ENCODE measurements around the gene SPRR1A.
"Not testable (repeated sequence)": the region's sequence is repeated elsewhere in the genome, so short reads cannot be mapped to it uniquely, and the experiment has no call there.

Gene SPRR1A

DNA sequence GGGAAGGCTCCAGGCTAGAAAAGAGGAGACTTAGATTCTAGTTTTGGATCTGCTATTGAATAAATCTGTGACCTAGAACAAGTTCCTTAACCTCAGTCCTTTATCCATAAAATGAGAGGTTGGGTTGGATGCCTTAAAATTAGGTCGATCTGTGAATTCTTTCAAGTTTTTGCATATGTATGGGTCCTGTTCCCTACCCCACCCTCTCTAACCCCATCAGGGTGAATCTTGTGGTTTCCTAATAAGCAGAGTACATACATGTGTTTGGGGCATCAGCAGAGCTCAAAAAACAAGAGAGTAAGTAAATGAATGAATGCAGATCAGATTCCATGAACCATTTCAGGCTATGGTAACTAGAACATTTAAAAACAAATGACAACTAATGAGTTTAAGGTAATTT is 7.2 kb upstream of the SPRR1A start:
- DNase-seq = no peak

DNA sequence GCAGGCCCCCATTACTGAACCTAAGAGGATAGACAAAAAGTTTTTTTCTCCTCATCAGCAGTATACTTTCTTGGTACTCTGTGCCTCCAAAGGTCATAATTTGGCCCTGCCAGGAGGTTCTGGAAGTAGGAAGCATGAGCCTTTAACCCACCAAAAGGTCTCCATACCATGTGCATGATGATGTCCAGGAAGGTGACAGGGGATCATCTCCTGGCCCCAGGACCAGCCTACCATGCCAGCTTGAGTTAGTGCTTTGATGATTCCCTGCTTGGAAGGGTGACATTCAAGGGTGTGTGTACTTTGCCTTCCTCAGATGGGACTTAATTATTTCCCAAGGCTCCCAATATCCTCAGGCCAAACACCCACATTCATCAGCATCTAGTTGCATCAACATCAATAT is 6.3 kb upstream of the SPRR1A start:
- DNase-seq = no peak

DNA sequence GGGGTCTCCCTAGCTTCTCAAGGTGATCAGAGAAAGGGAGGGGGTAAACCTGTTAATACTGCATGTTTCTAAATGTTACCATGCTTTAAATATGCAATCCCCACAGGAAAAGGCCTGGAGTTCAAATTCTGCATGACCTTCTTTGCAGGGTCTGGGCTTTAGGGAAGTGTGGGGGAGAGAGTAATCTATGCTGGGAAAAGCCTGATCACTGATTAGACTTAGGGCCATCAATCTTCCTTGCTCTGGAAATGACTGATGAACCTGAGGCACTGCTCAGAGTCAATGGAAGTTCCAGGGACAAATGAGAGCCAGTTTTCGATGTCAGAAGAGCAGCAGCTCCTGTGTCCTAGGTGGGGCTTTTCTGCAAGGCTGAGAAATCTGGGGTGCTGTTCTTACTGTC is 3.2 kb upstream of the SPRR1A start:
- DNase-seq = no peak

DNA sequence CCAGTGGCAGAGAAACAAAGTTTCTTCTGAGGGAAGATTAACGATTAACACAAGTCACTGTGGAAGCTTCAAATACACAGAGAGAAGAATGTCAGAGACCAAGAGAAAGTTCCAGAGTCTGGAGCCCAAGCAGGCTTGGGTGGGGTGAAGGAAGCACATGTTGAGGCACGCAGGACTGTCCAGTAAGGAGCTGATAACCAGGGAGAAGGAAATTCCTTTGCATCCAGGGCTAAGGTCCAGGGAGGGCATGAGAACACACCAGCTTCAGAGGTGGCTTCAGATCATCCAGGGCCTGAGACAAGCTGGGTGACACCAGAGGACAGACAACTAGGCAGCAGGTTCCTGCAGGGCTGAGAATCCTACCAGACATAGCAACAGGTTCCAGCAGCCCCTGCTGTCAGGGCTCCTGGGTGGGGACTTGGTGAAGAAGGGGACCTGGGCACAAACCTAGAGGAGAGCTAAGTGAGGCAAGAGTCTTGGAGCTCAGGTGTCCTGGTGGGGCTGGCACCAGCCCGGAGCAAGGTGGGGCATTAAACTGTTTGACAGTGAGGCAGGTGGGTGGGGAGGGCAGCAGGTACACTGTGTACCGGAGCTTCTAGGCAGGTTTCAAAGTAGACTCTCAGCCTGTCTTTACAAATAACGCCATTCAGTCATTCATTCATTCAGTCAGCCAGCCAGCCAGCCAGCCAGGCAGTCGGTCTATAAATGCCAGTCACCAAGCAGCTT is 2.6 kb upstream of the SPRR1A start:
- DNase-seq = no peak

DNA sequence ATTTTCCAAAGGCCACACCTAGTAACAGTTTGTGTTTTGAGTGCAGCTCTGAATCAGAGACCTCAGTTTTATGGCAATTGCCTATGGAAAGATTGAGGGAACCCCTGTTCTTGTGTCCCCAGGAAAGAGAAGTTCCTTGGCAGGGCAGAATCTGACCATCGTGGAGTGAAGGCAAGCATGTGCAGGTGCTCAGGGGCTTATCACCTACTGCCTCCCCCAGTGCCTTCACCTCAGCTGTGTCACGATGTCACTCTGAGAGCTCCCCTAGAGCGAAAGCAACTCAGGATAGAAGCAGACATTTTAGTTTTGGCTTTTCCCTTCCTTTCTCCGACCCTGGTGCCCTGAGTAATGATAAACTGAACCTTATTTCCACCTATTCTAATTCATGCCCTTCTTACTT is 1.8 kb upstream of the SPRR1A start:
- no peak for DNase-seq

DNA sequence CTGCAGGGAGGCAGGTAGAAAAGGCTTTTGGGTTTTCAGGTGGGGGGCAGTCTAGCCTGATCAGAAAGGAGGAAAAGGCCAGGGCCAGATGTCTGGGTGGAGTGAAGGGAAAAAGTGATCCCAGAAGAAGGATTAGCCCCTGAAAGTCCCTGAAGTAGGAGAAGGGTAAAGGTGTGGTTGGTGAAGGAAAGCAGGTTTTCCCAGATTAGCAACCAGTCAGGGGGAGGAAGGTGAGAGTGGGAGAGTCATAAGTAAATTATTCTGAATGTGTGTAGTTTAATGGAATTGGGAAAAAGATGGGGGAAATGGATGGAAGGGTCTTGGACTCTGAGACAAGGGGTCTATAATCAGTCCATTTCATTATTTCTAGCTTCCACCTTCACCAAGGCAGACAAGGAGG is 647 bp upstream of the SPRR1A start:
- DNase-seq = no peak

DNA sequence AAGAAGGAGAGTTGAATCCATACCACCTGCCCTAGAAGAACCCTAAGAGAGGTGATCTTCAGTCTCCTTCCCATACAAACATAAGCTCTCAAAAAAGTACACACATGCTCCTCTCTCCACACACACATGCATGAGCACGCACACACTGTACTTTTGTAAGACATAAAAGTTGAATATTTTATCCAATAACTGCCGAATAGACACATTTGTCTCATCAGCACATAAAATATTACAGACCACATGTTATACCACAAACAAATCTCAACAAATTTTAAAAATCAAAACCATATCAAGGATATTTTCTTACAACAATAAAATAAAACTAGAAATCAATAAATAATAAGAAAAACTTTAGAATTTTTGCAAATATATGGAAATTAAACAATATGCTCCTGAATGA is 2.7 kb downstream of the SPRR1A start:
- no peak for DNase-seq

DNA sequence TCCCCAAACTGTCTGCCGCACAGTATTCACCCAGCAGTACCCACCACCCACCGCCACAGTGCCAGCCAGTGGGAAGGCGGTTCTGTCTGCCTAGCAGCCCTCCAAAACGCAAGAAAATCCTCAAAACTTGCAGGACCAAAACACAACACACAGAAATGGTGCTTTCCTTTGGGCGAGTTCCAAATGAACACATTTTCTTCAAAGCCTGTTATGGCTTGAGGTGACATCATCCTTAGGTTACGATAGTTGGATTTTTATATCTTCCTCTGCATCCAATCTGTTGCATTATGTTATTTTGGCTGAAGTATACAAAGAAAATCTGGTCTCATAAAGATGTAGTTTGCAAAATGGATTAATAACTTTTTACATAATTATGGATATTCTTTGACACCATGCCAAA is 9.3 kb downstream of the SPRR1A start:
- DNase-seq = no peak

DNA sequence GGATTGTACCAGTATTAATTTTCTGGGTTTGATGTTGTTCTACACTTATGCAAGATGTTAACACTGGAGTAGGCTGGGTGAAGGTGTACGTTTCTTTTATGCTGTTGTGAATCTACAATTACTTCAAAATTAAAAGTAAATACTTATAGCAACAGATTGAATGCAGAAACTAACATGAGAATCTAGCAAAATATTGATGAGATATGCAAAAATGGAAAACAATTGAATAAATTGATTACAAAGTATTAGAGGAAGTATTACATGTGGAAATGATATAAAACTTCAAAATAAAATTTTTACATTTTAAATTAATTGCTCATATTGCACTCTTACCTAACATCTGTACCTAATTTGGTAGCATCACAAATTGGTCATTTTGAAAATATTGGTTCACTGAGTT is 12.0 kb downstream of the SPRR1A start:
- DNase-seq = no peak

DNA sequence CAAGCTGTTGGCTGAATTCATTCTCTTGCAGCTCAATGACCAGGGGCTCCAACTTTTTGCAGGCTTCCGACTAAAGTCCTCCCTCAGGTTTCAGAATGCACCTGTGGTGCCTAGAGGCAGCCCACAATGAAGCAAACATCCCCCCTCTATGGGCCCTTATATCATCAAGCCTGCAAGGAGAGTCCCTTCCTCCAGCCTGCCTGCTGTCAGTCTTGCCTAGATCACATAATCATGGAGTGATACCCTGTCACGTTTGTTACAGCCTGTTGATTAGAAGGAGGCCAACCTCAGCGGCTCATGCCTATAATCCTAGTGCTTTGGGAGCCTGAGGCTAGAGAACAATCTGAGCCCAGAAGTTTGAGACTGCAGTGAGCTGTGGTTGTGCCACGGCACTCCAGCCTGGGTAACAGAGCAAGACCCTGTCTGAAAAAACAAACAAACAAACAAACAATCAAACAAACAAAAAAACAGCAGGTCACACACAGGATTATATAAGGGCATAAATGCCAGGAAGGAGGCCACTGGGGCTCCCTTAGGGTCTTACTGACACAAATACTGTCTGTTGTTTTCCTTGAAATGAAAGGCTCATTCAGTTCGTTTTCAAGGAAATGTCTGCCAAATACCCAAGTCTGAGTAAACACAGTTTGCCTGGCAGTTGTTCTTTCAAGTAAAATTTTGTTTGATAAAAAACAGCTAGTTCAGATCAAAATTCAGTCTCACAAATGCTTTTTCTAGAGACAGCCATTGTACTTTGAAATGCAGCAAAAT is 12.9 kb downstream of the SPRR1A start:
- no peak for DNase-seq

DNA sequence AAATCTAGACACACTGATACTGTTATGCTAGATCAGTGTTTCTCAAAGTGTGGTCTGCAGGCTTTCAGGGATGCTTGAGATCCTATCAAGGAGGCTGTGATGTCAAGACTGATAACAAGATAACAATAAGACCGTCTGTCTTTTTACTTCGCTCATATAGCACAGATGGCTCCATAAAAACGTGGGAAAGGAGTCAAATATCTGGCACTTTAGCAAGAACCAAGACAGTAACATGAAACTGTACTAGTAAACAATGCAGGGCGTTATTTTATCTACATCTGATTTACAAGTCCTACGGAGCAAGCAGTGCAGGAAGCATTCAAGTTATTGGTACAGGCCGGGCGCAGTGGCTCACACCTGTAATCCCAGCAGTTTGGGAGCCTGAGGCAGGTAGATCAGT is 14.0 kb downstream of the SPRR1A start:
- DNase-seq = no peak

DNA sequence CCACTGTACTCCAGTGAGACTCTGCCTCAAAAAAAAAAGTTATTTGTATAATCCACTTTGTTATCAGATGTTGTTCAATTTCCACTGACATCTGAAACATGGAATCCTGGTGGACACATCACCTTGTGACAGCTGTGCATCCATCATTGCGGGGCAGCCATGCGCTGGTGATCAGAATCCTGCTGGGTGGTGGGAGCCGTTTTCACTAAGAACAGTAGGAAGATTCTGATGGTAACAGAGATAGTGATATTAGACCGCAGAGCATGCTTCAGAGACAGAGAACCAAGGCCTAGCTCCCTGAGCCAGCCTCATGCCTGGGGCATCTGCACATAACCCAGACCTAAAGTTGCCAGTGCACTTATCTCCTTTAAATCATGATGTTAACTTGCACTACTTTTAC is 14.6 kb downstream of the SPRR1A start:
- no peak for DNase-seq

DNA sequence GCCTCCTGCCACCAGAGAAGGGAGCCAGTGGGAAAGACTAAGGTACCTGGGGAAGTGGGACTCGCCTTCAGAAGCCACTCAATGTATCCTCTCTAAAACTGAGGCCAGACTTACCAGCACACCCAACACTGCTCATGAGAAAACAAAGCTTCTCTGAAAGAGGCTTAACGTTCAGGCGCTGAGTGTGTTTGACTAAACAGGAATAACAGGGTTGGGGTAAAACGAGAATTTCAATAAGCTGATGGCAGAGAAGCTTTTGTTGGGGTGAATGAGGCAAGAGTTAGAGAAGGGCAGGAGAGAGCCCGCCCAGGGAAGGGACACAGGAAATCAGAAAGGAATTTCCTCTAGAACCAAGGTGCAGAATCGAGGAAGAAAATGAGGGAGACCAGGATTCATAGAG is 15.9 kb downstream of the SPRR1A start:
- DNase-seq = no peak

DNA sequence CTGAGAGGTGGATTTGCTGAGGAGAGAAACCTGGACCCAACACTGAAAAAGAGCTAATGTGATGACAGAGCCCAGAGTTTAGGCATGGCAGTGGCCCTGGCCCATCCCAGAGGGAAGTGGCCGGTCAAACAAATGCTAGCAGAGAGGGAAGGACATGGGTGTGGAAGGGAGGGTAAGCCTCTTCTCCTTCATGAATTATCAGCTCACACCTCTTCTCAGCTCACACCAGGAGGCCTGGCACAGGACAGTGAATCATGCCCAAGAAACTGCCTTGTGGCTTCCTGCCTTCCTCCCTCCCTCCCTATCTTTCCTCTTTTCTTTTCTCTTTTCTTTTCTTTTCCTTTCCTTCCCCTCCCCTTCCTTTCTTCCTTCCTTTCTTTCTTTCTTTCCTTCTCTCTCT is 16.4 kb downstream of the SPRR1A start:
- DNase-seq = no peak

DNA sequence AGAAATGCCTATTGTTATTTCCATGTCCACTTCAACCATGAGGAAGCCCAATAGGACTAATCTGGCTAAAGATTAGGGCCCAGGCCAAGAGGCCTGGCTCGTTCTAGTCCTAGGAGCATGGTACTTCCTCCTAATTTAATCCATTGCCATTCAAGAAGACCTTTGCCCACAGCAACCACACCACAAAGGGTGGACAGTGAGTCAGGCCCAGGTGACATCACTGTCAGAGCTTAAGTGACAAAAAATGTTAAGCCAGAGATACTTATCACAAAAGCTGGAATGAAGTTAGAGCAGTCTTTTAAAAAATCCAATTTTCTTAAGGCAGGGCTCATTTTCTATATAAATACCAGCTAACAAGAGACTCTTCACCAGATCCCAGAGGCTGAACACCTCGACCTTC is 17.5 kb downstream of the SPRR1A start, which contains the start of gene SPRR3:
SPRR3 (plus strand) TSS at position 368 of the 400 bp plus-strand sequence. CDS start 1,272 bp downstream, outside the sequence.
- DNase-seq = no peak

DNA sequence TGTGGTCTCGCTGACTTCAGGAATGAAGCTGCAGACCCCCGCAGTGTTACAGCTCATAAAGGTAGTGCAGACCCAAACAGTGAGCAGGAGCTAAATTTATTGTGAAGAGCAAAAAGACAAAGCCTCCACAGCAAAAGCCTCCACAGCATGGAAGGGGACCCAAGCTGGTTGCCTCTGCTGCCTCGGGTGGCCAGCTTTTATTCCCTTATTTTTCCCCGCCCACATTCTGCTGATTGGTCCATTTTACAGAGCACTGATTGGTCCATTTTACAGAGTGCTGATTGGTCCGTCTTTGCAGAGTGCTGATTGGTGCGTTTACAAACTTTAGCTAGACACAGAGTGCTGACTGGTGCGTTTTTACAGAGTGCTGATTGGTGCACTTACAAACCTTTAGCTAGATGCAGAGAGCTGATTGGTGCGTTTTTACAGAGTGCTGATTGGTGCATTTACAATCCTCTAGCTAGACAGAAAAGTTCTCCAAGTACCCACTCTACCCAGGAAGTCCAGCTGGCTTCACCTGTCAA is 27.4 kb downstream of the SPRR1A start:
- DNase-seq = not testable (repeated sequence)

DNA sequence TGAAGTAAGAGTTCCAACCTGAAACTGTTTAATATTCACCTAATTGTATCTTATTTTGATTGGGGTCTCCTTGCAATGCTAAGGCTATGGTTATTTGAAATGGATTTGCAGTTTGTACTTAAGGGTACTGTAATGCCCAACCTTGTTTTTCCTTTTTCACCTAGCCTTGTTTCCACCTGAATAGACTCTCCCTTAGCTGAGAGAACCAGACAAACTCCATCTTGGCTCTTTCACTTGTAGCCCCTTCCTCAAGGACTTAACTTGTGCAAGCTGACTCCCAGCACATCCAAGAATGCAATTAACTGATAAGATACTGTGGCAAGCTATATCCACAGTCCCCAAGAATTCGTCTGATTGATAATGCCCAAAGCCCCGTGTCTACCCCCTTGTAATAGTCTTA is 37.9 kb downstream of the SPRR1A start:
- not testable (repeated sequence) for DNase-seq

DNA sequence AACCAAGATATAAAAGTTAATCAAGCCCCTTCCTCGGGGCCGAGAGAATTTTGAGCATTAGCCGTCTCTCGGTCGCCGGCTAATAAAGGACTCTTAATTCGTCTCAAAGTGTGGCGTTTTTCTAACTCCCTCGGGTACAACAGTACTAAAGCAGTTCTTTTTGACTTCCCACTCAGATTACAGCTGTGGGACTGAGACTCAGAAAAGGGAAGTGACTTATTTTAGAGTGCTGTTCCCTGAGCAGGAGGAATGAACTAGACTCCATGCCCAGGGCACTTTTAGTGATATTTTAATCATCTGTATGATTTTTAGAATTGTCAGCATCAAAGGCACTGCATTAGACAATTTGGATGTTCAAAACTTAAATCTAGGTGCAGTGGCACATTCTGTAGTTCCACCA is 38.5 kb downstream of the SPRR1A start:
- not testable (repeated sequence) for DNase-seq

DNA sequence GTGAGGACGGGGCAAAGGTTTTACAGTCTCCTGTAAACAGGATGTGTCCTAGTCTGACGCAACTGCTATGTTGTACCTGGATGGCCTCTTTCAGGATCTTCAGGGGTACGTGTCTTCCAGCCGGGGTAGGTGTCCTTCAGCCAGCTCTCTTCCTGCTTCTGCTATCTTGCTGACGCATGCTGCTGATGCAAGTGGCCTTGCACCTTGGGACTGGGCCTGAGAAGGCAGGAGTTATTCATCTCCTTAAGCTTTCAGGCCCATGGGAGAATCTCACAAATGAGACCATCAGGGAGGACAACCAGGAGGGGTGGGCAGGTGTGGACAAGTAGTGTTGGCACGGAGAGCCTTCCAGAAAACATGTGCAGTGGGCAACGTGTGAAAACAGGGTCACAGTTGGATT is 39.2 kb downstream of the SPRR1A start:
- DNase-seq = no peak

DNA sequence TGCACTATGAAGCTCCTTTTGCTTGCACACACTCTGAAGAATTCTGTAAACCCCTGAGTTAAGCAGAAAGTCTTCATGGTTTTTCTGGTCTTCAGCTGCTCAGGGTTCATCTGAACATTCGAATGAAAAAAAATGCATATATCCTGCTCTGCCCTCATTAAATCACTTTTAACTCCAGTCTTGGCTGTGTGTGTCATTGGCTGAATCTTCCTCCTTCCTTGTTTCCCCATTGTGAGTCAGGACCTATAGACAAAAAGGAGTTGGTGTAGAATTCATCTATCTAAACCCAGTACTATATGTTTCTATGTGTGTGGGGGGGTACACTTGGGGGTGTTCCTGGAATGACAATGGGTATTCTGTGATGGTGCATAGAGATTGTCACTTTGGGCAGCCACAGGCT is 40.5 kb downstream of the SPRR1A start:
- DNase-seq = no peak

DNA sequence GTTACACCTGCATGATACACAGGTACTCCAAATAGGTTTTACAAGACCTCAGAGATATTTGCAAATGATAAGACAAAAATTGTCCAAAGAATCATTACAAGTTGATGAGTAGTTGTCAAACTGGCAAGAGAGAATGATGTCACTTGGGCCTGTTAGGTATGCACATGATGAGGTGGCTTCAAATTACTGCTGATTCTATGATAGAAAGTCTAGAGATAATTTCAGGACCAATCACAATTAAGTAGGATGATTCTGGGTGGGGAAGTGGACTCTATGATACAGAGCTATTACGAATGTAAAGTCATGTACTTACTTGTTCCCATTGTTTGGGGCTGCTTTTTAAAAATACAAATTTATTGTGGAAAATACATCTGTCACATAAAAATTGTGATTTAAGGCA is 41.9 kb downstream of the SPRR1A start:
- no peak for DNase-seq

DNA sequence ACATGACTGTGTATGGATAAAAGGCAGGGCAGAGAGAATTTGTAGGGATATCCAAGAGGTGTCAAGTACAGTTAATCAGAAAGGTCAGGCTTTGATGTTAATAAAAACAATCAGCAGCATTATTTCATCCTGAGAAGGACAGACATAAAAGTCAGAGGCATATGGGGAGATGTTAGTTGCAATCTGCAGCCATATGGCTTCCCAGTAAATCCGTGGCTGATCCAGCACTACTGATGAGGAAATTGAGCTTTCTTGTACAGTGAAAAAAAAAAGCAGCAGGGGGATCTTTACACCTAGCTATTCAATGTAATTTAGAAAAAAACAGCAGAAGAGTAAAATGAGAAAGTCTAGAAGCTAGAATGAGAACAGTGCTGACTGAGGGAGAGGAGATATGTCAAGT is 44.9 kb downstream of the SPRR1A start:
- no peak for DNase-seq

DNA sequence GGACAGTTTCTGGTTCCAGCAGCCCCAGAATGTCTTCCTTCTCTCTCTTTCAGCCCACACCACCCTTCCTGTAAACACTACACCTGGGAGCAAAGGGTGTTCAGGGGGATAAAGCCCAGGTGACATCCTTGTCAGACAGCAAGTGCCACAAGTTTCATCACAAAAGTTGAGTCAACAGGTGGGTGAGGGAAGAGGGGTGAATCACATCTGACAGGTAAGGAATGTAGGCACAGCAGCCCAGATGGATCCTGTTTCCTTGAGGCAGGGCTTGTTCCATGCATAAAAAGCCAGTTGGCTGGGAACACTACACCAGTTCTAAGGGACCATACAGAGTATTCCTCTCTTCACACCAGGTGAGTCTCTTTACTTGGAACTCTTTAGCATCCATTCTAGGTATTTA is 47.0 kb downstream of the SPRR1A start, which contains the start of gene SPRR1B:
SPRR1B (plus strand) TSS at position 309 of the 400 bp plus-strand sequence. CDS start 1,143 bp downstream, outside the sequence.
- no peak for DNase-seq

DNA sequence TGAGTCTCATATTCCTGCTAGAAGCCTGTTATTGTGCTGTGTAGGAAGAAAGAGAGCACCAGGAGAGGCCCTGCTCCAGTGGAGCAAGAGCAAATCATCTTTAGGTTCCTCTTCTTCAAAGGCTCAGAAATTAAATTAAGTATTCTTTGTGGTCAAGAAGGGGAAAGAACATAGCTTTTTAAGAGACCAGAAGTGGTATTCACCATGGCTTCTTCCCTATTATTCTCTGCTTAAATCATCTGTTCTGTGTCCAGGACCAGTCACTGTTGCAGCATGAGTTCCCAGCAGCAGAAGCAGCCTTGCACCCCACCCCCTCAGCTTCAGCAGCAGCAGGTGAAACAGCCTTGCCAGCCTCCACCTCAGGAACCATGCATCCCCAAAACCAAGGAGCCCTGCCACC is 48.2 kb downstream of the SPRR1A start:
- no peak for DNase-seq

Data from islet precursor cell (in vitro differentiated cells).